ENCODE results near the gene INTS2.

DNA sequence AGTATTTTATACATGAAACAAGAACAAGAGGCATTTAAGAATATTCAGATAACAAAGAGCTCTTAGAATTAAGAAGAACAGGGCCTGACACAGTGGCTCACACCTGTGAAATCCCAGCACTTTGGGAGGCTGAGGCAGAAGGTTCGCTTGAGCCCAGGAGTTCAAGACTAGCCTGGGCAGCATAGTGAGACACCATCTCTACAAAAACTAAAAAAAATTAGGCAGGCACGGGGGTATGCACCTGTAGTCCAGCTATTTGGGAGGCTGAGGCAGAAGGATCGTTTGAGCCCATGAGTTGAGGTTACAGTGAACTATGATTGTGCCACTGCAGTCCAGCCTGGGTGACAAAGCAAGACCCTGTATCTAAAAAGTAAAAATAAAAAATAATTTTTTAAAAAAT, 52.0 kb downstream of the INTS2 start:
- TF ChIP-seq EZH2 (IDR thresholded peaks at IDR 0.05) (no peak), POLR2AphosphoS5 (IDR thresholded peaks at IDR 0.05; ENCODE audit: borderline replicate concordance, low read depth, low read length) (no peak)
